Measurements from ENCODE around the gene UBE2S. TPM values are rescaled to one million over a fixed set of nuclear protein-coding genes. Genes with fewer than 3 reads are reported as not detected.

The UBE2S gene
- total and polyA plus RNA-seq, 2 of the 8 experiments (the other 6 are each of a cell fraction or from before 2014, with no cell fraction given): 398 to 530 TPM

DNA sequence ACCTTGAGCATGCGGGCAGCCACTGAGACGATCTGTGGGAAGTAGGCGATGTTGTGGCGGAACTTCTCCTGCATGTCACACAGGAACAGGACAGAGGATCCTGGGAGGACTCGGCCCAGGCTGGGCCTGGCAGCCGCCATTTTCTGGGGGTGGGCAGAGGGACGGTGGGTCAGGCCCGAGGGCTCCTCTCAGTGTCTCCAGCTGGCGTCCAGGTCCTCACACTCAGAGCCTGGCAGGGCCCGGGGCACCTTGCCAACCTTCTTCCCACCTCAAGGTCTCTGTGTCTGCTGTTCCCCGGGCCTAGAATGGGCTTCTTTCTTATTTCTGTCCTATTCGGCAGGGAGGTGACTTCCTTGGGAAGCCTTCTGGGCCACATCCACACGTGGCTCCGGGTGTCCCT is 48.8 kb upstream of the UBE2S start (continued):
- TF ChIP-seq, protein P1, sequence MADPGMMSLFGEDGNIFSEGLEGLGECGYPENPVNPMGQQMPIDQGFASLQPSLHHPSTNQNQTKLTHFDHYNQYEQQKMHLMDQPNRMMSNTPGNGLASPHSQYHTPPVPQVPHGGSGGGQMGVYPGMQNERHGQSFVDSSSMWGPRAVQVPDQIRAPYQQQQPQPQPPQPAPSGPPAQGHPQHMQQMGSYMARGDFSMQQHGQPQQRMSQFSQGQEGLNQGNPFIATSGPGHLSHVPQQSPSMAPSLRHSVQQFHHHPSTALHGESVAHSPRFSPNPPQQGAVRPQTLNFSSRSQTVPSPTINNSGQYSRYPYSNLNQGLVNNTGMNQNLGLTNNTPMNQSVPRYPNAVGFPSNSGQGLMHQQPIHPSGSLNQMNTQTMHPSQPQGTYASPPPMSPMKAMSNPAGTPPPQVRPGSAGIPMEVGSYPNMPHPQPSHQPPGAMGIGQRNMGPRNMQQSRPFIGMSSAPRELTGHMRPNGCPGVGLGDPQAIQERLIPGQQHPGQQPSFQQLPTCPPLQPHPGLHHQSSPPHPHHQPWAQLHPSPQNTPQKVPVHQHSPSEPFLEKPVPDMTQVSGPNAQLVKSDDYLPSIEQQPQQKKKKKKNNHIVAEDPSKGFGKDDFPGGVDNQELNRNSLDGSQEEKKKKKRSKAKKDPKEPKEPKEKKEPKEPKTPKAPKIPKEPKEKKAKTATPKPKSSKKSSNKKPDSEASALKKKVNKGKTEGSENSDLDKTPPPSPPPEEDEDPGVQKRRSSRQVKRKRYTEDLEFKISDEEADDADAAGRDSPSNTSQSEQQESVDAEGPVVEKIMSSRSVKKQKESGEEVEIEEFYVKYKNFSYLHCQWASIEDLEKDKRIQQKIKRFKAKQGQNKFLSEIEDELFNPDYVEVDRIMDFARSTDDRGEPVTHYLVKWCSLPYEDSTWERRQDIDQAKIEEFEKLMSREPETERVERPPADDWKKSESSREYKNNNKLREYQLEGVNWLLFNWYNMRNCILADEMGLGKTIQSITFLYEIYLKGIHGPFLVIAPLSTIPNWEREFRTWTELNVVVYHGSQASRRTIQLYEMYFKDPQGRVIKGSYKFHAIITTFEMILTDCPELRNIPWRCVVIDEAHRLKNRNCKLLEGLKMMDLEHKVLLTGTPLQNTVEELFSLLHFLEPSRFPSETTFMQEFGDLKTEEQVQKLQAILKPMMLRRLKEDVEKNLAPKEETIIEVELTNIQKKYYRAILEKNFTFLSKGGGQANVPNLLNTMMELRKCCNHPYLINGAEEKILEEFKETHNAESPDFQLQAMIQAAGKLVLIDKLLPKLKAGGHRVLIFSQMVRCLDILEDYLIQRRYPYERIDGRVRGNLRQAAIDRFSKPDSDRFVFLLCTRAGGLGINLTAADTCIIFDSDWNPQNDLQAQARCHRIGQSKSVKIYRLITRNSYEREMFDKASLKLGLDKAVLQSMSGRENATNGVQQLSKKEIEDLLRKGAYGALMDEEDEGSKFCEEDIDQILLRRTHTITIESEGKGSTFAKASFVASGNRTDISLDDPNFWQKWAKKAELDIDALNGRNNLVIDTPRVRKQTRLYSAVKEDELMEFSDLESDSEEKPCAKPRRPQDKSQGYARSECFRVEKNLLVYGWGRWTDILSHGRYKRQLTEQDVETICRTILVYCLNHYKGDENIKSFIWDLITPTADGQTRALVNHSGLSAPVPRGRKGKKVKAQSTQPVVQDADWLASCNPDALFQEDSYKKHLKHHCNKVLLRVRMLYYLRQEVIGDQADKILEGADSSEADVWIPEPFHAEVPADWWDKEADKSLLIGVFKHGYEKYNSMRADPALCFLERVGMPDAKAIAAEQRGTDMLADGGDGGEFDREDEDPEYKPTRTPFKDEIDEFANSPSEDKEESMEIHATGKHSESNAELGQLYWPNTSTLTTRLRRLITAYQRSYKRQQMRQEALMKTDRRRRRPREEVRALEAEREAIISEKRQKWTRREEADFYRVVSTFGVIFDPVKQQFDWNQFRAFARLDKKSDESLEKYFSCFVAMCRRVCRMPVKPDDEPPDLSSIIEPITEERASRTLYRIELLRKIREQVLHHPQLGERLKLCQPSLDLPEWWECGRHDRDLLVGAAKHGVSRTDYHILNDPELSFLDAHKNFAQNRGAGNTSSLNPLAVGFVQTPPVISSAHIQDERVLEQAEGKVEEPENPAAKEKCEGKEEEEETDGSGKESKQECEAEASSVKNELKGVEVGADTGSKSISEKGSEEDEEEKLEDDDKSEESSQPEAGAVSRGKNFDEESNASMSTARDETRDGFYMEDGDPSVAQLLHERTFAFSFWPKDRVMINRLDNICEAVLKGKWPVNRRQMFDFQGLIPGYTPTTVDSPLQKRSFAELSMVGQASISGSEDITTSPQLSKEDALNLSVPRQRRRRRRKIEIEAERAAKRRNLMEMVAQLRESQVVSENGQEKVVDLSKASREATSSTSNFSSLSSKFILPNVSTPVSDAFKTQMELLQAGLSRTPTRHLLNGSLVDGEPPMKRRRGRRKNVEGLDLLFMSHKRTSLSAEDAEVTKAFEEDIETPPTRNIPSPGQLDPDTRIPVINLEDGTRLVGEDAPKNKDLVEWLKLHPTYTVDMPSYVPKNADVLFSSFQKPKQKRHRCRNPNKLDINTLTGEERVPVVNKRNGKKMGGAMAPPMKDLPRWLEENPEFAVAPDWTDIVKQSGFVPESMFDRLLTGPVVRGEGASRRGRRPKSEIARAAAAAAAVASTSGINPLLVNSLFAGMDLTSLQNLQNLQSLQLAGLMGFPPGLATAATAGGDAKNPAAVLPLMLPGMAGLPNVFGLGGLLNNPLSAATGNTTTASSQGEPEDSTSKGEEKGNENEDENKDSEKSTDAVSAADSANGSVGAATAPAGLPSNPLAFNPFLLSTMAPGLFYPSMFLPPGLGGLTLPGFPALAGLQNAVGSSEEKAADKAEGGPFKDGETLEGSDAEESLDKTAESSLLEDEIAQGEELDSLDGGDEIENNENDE (IDR thresholded peaks at IDR 0.05; ENCODE audit: insufficient replicate concordance, low read length): no peak

All from H1 (cell line).